ENCODE measurements around the gene ARHGAP10.

The ARHGAP10 gene

DNA sequence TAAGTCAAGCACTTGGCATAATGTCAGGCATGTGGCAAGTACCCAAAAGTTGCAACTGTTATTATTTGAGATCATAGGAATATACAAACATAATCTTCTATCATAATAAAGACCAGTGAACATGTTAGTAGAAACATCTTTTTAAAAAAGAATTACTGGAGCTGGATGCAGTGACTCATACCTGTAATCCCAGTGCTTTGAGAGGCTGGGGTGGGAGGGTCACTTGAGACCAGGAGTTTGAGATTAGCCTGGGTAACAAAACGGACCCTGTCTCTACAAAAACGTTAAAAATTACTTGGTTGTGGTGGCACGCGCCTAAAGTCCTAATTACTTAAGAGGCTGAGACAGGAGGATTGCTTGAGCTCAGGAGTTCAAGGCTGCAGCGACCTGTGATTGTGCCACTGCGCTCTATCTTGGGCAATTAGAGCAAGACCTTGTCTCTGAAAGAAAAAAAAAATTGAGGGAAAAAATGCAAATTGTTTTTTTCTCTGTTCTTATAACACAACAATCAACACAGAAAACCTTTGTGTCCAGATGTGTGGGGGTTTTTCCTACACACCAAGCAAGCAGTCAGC, 284.3 kb downstream of the ARHGAP10 start:
- Histone ChIP-seq H3K4me1 (peaks cover 0 to 49% (median 16%) of the 10 kb centered on the region in 4 donors), H3K4me3 (no peak overlapping the region), H3K9me3 (no peaks in the 10 kb centered on the region), H3K27ac (no peak overlapping the region), H3K27me3 (no peaks in the 10 kb centered on the region), H3K36me3 (no peaks in the 10 kb centered on the region)
- no peak for DNase-seq
- intact Hi-C loops (cut with DNase I; ENCODE audit: low total_unique reads) = no loop called here
- TF ChIP-seq, protein P1, sequence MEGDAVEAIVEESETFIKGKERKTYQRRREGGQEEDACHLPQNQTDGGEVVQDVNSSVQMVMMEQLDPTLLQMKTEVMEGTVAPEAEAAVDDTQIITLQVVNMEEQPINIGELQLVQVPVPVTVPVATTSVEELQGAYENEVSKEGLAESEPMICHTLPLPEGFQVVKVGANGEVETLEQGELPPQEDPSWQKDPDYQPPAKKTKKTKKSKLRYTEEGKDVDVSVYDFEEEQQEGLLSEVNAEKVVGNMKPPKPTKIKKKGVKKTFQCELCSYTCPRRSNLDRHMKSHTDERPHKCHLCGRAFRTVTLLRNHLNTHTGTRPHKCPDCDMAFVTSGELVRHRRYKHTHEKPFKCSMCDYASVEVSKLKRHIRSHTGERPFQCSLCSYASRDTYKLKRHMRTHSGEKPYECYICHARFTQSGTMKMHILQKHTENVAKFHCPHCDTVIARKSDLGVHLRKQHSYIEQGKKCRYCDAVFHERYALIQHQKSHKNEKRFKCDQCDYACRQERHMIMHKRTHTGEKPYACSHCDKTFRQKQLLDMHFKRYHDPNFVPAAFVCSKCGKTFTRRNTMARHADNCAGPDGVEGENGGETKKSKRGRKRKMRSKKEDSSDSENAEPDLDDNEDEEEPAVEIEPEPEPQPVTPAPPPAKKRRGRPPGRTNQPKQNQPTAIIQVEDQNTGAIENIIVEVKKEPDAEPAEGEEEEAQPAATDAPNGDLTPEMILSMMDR (IDR thresholded peaks at IDR 0.05) = no peak

DNA sequence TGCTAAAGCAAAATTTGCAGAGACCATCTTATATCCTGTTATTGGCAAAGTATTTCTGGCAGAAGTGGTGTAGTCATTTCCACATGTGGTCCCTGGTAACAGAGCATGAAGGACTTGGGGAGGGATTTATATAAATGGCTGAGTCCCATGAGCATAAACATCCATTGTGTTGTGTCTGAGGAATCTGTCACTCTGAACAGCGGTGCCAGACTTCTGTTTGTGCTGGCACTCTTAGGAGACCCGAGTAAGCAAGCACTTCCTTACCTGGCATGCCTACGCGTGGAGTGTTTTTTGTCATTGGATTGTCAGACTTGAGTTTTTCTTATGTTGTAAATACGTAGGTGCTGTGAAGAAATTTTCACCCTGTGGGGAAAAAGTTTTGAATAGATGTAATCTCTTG, 285.9 kb downstream of the ARHGAP10 start:
- Histone ChIP-seq H3K9me3 (no peaks in the 10 kb centered on the region), H3K4me3 (no peak overlapping the region), H3K4me1 (peaks cover 0 to 65% (median 28%) of the 10 kb centered on the region in 4 donors), H3K36me3 (no peaks in the 10 kb centered on the region), H3K27ac (peak overlapping the region in 1 of 2 donors; percentile 28), H3K27me3 (no peaks in the 10 kb centered on the region)
- TF ChIP-seq, protein P1 (IDR thresholded peaks at IDR 0.05) = no peak
- DNase-seq = no peak
- intact Hi-C loops (cut with DNase I; ENCODE audit: low total_unique reads) = no loop called here

DNA sequence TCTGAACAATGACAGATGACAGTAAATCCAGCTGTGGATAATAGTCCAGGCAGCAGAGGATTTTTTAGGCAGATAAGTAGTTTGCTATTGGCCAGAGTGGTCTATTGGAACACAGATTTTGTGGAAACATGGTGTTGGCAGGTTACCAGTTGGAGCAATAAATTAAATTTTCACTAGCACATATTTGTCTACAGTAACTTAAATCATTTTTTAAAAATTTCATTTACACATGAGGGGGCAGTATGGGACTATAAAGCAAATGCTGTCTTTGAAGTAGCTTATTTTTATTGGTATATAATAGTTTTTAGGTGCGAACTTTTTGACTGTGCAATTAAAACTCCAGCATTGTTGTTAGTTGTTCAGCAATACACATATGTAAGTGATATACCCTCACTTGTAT, 289.8 kb downstream of the ARHGAP10 start:
- Histone ChIP-seq H3K4me3 (no peak overlapping the region), H3K36me3 (no peaks in the 10 kb centered on the region), H3K9me3 (no peaks in the 10 kb centered on the region), H3K27ac (no peak overlapping the region), H3K27me3 (no peaks in the 10 kb centered on the region), H3K4me1 (peaks cover 5 to 81% (median 44%) of the 10 kb centered on the region in 4 donors)
- intact Hi-C loops (cut with DNase I; ENCODE audit: low total_unique reads) = no loop called here
- TF ChIP-seq, protein P1 (IDR thresholded peaks at IDR 0.05) = no peak
- DNase-seq = no peak

DNA sequence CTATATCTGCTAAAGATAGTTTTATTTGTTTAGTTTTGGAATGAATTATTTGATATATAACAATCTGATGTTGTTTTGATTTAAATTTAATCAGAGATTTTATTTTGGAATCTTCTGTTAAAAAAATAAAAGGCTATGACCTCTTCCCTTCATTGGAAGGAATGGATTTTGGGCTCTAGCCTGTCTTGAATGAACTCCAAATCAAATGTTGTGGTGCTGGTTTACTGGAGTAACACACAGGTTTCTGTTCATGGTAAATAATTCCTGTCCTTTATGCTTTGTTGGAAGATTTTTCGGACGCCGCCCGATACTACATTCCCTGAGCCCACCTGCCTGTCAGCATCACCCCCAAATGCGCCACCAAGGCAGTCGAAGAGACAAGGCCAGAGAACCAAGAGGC, 291.1 kb downstream of the ARHGAP10 start:
- Histone ChIP-seq H3K4me3 (peak overlapping the region; percentile 22 to 27), H3K27ac (peak overlapping the region; percentile 46 to 51), H3K4me1 (peaks cover 5 to 74% (median 37%) of the 10 kb centered on the region in 4 donors), H3K9me3 (no peaks in the 10 kb centered on the region), H3K36me3 (no peaks in the 10 kb centered on the region), H3K27me3 (no peaks in the 10 kb centered on the region)
- DNase-seq = no peak
- TF ChIP-seq, protein P1 (IDR thresholded peaks at IDR 0.05) = no peak
- intact Hi-C loops (cut with DNase I; ENCODE audit: low total_unique reads) = no loop called here

DNA sequence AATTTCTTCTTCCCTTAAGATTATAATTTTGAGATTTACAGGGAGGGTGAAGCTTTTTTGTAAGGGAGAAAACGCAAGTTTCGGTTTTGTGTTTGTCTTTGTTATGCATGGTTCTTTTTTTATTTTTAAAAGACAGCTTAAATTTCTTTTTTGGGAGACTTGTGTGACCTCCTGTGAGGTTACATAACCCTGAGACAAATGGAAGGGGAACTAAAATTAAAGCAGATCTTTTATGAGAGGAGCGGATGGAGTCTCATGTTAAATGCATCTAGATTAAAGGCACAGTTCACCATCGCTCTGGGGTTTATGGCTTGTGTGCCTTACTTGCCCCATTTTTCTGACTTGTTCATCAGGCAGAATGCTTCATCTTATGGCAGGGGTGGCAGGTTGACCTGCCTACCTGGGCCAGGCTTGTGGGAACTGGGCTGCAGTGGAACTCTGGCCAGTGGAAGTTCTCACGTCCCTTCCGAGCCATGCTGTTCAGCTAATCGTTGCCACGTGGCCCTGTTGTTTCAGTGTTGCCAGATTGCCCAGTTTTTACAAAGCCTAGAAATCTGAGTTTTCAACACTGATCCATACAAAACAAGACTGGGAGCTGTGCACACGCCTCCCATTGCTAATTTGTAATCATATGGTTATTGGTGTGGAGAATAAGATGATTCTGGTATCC, 291.8 kb downstream of the ARHGAP10 start:
- H3K4me3 ChIP-seq = peak overlapping the region; percentile 22 to 27
- peaks cover 0 to under 1% (median 0%) of the 10 kb centered on the region in 3 donors for H3K9me3 ChIP-seq
- intact Hi-C loops (cut with DNase I; ENCODE audit: low total_unique reads) = no loop called here
- H3K27me3 ChIP-seq = no peaks in the 10 kb centered on the region
- H3K36me3 ChIP-seq = no peaks in the 10 kb centered on the region
- H3K27ac ChIP-seq = peak overlapping the region; percentile 46 to 51
- peaks cover 5 to 67% (median 34%) of the 10 kb centered on the region in 4 donors for H3K4me1 ChIP-seq
- no peak for DNase-seq
- TF ChIP-seq, protein P1 (IDR thresholded peaks at IDR 0.05) = no peak

All from tibial artery (tissue), 4 donors.